Pancreas (tissue), 10 donors: ENCODE data around the gene OR1K1. TPM values are rescaled to one million over a fixed set of nuclear protein-coding genes. Genes with fewer than 3 reads are reported as not detected.

Source experiments
- ATAC-seq, 4 donors: fragments of 200-7000 bp; cut with Tn5 transposase; one replicate each; pipeline versions ENCODE4 v1.8.0 to v1.9.1; 2020; ENCODE audit warnings: mild to moderate bottlenecking in 4 of 4, moderate library complexity in 4 of 4
- DNase-seq, 6 donors: peaks; one replicate each; pipeline ENCODE4 v3.0.0-alpha.2; 2020
- FAIRE-seq: peaks from 2 replicates; lab custom pipeline; 2012; peaks lifted over from hg19 to GRCh38; lab: Jason Lieb, UNC
- H3K27ac ChIP-seq, 4 donors: fragments of 200-600 bp; sonication (generic); 1 replicate in 3 of 4; 2 replicates in 1 of 4; pipeline versions ENCODE4 v1.5.0 to v1.8.0; 2020
- H3K27me3 ChIP-seq, 4 donors: fragments of 200-600 bp; one replicate each; pipeline ENCODE4 v1.8.0; 2021
- H3K36me3 ChIP-seq, 3 donors: fragments of 200-600 bp; sonication (generic) in 1 of 3; one replicate each; pipeline versions ENCODE4 v1.5.0 to v1.8.0; 2020 to 2021
- H3K4me1 ChIP-seq, 3 donors: fragments of 200-600 bp; one replicate each; pipeline ENCODE4 v1.8.0; 2021
- H3K4me3 ChIP-seq, 4 donors: fragments of 200-600 bp; sonication (generic) in 2 of 4; one replicate each; pipeline versions ENCODE4 v1.5.0 to v1.8.0; 2020 to 2021
- H3K9me3 ChIP-seq, 4 donors: fragments of 200-600 bp; one replicate each; pipeline ENCODE4 v1.8.0; 2021
- CTCF ChIP-seq, 4 donors: fragments of 200-600 bp; sonication (generic) in 3 of 4; IDR thresholded peaks; one replicate each; pipeline versions ENCODE4 v1.5.0 to v1.8.0; 2021; ENCODE audit warnings: antibody characterized with exemption in 4 of 4
- WGBS, 2 donors: extraction: QIAGEN DNeasy Blood & Tissue Kit; methylation state at CpG; one replicate each; pipeline ENCODE4 v1.1.7; 2013; 5-methylcytosine and 5-hydroxymethylcytosine counted together
- intact Hi-C, 3 donors: fragments of 100-400 bp; cut with DNase I; formaldehyde crosslinking; loops; one replicate each; pipeline versions ENCODE4 v1.11.1 to v1.14.2; 2022
- polyA plus RNA-seq, 2 donors: library from polyadenylated mRNA; stranded (reverse); fragments of 200-250 nt; gene quantifications; one replicate each; pipeline ENCODE4 v1.2.3, GENCODE V29; 2013
- total RNA-seq, 6 donors: library from RNA; stranded (reverse); fragmentation: NEBNext Ultra II Directional in 4 of 6; extraction: Animal tissue kit (Norgen Biotek cat#: 25700) in 4 of 6; gene quantifications; one replicate each; pipeline versions ENCODE4 v1.2.1 to v1.2.4, GENCODE V29; 2021 to 2023
- donor health status: healthy with polysubstance abuse.
- donor health status: DM: no; HTN: no; CAD: no; lungs with moderate emphysema.
- donor health status: DM: no; HTN: no; CAD: no.
- donor health status: control.
- donor health status: control.
- donor health status: Bipolar disorder and iron deficiency.
- donor health status: DM: yes; HTN: yes; CAD: no.
- donor health status: DM: no; HTN: no; CAD: no.
- donor health status: DM: no; HTN: no; CAD: no.
- donor health status: DM: yes; HTN: yes; CAD: no.

OR1K1 gene
- total and polyA plus RNA-seq, 8 donors: not detected

- H3K4me3 ChIP-seq: no peak overlapping the region
- no peaks in the 10 kb centered on the region for H3K36me3 ChIP-seq
- H3K27me3 ChIP-seq: no peaks in the 10 kb centered on the region
- peaks cover 3 to 7% (median 4%) of the 10 kb centered on the region in 3 donors for H3K4me1 ChIP-seq
- peak overlapping the region in 3 of 4 donors; percentile 26 to 55 (median 33) for H3K27ac ChIP-seq
- TF ChIP-seq CTCF (IDR thresholded peaks at IDR 0.05): peak; percentile 31 to 66 (median 52)
- FAIRE-seq (peak; percentile 96), DNase-seq (peak; percentile 52 to 81 (median 72)), ATAC-seq (peak; percentile 92 to 99 (median 97))
- WGBS, 2 donors: 1 to 2% methylated on average over 8 of the region's 8 CpGs
- no peaks in the 10 kb centered on the region for H3K9me3 ChIP-seq
- intact Hi-C loops: loop anchor here in 2 of 3 donors (5.0 kb wide), 1 partner anchor 343 kb away; no protein-coding TSS in a partner anchor
Measured at GRCh38 chr9:122810306-122810946, 10.5 kb downstream of the OR1K1 start.

GRCh38 chr9:122812736-122813135 lies 12.8 kb downstream of the OR1K1 start:
- Histone ChIP-seq H3K9me3 (no peaks in the 10 kb centered on the region), H3K4me3 (no peak overlapping the region), H3K27me3 (no peaks in the 10 kb centered on the region), H3K36me3 (no peaks in the 10 kb centered on the region), H3K4me1 (peaks cover 3 to 7% (median 4%) of the 10 kb centered on the region in 3 donors), H3K27ac (no peak overlapping the region)
- no peak for TF ChIP-seq CTCF (IDR thresholded peaks at IDR 0.05)
- ATAC-seq: no peak
- FAIRE-seq: no peak
- 72 to 83% methylated on average over 4 of the region's 4 CpGs for WGBS, 2 donors
- no peak for DNase-seq
- intact Hi-C loops: loop anchor here in 2 of 3 donors (5.0 kb wide), 1 partner anchor 345 kb away; no protein-coding TSS in a partner anchor

- no peaks in the 10 kb centered on the region for H3K27me3 ChIP-seq
- FAIRE-seq: no peak
- peaks cover 0 to 10% (median 0%) of the 10 kb centered on the region in 3 donors for H3K36me3 ChIP-seq
- no peak overlapping the region for H3K4me3 ChIP-seq
- H3K4me1 ChIP-seq: peaks cover 3 to 6% (median 4%) of the 10 kb centered on the region in 3 donors
- intact Hi-C loops: loop anchor here in 2 of 3 donors (5.0 kb wide), 1 partner anchor 347 kb away; no protein-coding TSS in a partner anchor
- DNase-seq: no peak
- no peak for ATAC-seq
- no peaks in the 10 kb centered on the region for H3K9me3 ChIP-seq
- H3K27ac ChIP-seq: no peak overlapping the region
- no peak for TF ChIP-seq CTCF (IDR thresholded peaks at IDR 0.05)
- WGBS, 2 donors: 73 to 78% methylated on average over 6 of the region's 6 CpGs
Measured at GRCh38 chr9:122814545-122814944, 14.6 kb downstream of the OR1K1 start.

- intact Hi-C loops: no loop called here
- FAIRE-seq: no peak
- Histone ChIP-seq H3K27ac (no peak overlapping the region), H3K36me3 (peaks cover 0 to 20% (median 0%) of the 10 kb centered on the region in 3 donors), H3K27me3 (no peaks in the 10 kb centered on the region), H3K9me3 (no peaks in the 10 kb centered on the region), H3K4me3 (no peak overlapping the region), H3K4me1 (no peaks in the 10 kb centered on the region)
- TF ChIP-seq CTCF (IDR thresholded peaks at IDR 0.05): no peak
- ATAC-seq: peak; percentile 26 to 62 (median 43)
- no peak for DNase-seq
Measured at GRCh38 chr9:122815544-122815943, 15.6 kb downstream of the OR1K1 start.
